Inflammatory macrophage treated with lipopolysaccharide for 1 hour (primary cell): ENCODE results near the gene NPFF.

Experiments used
- DNase-seq, 2 donors: peaks; one replicate each; pipeline ENCODE4 v3.0.0-alpha.2; 2020 to 2022

Gene NPFF

DNA sequence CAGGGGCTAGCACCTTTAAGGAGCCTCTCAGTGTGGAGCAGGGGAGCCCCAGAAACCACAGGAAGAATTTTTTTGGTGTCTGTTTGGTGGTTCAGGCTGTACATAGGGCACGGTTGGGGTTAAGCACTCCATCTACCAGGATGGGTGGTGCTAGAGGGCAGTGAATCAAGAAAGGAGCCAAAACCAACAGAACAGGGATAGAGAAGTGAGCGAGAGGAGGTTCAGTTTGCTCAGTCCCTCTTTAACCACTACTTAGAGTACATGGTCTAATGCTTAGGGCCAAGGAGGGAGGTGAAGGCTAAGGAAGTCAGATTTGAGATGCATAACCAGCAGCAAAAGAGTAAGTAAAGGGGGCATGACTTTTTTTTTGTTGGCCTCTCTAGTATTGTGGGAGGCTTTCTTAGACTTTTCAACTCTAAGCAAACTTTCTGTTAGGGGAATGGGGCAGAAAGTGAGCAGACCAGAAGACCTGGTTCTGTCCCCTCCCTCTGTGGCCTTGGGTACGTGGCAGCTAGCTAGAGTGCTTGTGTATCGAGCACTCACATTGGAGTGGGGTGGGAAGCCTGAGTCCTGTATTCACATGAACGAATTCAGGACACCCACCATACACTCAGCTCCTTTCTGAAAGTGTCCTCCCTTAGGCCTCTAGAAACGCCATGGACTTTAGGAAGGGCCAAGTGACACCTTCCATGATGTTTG lies 6.6 kb upstream of the NPFF start:
- DNase-seq = no peak

DNA sequence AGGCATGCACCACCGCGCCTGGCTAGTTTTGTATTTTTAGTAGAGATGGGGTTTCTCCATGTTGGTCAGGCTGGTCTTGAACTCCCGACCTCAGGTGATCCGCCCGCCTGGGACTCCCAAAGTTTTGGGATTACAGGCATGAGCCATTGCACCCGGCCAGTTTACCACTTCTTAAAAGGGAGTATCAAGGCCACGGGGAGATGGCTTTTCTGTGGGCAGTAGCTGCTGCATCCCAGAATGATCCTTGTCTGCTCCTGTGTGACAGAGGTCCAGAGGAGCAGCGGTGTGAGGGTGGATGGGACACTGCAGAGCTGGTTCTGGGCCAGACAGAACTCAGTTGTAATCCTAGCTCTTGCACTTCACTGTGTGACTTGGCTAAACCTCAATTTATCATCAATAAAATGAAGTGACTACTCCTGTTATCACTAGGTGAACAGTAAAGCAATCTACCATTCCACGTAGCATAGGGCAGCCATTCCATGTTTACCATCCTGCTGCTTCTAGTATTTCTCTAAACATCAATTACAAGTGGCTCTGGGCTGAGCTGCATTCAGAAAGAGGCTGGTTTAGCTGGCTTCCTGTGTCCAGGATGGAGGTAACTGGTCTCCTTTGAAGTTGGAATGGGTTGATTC lies 3.0 kb upstream of the NPFF start:
- no peak for DNase-seq

GRCh38 chr12:53508534-53509170 lies 1.4 kb upstream of the NPFF start:
- DNase-seq = peak; percentile 67 to 98

DNA sequence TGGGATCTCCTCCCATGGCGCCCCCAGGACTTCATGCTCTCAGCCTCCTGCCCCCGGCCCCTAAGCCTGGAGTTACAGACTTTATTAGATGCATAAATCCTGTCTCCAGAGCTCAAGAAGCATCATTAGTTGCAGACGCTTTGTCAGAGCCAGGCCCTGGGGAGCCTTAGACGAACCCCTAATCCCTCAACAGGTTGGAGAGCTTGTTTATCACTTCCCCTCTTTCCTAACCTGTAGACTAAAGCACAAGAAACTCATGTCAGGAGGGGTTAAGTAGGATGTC lies 260 bp upstream of the NPFF start:
- DNase-seq = no peak

GRCh38 chr12:53506450-53506785 lies 866 bp downstream of the NPFF start:
- DNase-seq = no peak

DNA sequence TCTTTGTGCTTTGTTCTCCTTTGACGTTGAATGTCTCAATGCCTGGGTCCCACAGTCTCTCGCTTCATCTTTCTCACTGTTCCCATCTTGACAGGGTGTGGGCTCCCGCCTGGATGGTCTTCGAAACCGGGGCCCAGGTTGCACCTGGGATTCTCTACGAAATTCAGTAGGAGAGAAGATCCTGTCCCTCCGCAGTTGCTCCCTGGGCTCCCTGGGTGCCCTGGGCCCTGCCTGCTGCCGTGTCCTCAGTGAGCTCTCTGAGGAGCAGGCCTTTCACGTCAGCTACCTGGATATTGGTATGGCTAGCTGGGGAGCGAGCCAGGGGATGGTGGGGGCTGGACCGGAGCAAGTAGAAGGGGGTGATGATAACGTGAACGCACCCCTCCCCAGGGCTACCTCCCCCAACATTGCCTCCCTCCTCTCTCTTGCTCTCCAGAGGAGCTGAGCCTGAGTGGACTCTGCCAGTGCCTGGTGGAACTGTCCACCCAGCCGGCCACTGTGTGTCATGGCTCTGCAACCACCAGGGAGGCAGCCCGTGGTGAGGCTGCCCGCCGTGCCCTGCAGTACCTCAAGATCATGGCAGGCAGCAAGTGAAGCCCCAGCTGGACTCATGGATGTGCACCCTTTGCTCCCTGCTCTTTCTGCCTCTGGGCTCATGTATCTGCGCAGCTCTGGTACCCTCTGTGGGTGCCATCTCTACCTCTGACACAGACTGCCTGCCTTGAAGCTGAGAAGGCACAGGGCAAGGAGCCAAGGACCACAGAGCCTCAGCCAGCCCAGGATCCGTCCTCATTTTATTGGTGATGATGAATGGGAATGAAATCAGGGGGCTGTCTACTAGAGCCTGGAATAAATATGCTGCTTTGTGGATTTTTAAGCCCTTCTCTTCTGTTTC lies 1.5 kb downstream of the NPFF start:
- no peak for DNase-seq

- no peak for DNase-seq
These were observed 2.2 kb downstream of the NPFF start for GRCh38 chr12:53505086-53505485.

- no peak for DNase-seq
These were observed 3.0 kb downstream of the NPFF start for GRCh38 chr12:53504004-53504920.

- DNase-seq = no peak
These were observed 4.1 kb downstream of the NPFF start for GRCh38 chr12:53502983-53503728.

DNA sequence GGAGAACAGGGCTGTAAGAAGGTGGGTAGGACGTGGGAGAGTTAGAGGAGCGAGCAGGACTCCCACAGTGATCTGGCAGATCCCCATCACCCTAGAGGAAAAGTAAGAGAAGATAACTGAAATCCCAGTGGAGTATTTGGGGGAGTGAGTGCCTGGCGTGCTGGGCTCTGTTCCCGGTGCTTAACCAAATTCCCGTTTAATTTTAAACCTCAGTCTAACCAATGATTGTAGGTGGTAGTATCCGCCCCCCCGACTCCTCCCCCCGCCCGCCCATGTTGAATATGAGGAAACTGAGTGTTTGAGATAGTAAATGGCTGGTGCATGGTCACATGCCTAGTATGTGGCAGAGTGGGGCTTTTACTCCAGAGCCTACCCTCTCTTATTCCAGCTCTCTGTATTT lies 5.0 kb downstream of the NPFF start:
- no peak for DNase-seq

GRCh38 chr12:53501615-53502181 lies 5.6 kb downstream of the NPFF start:
- no peak for DNase-seq

GRCh38 chr12:53500776-53501614 lies 6.3 kb downstream of the NPFF start, which contains the start of gene TARBP2:
TARBP2 (plus strand) TSS chr12:53501283; CDS start chr12:53501409, 126 bp downstream.
- peak; percentile 99 for DNase-seq

- peak; percentile 79 to 80 for DNase-seq
These were observed 7.0 kb downstream of the NPFF start for GRCh38 chr12:53500142-53500775.

GRCh38 chr12:53499266-53500141 lies 7.8 kb downstream of the NPFF start, which contains the start of gene MAP3K12:
MAP3K12 (minus strand) TSS chr12:53499458; CDS start chr12:53487391, 12,067 bp downstream.
- DNase-seq = peak in 1 of 2 donors; percentile 22

GRCh38 chr12:53498235-53498630 lies 9.1 kb downstream of the NPFF start:
- no peak for DNase-seq

DNA sequence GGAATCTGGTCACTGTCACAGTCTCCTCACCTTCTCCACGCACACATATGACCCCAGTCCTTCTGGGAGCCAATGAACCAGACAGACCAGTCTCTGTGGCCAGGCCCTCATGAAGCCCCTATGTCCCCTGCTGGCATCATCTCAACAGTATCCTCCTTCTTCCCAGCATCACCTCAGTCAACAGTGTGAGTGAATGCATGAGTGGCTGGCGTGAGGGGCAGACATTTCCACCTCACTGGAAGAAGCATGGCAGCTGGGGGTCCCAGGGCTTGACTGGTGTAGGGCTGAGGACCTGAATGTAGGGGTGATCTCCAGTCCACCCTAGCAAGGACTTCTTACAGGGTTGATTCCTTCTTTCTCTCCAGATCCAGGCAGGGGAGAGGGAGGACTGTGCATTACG lies 9.8 kb downstream of the NPFF start:
- DNase-seq = no peak

DNA sequence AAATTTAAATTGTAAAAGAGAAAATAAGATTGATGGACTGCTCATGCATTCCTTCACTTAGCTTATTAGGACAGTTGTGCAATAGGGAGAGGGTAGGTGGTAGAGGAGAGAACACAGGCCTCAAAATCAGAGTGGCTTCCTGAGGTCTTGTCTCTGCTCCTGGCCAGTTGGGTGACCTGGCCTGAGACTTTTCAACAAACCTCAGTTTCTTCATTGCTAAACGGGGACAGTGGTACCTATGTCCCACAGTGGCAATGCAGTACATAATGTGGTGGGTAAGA lies 10.6 kb downstream of the NPFF start:
- DNase-seq = no peak

GRCh38 chr12:53495903-53496751 lies 11.2 kb downstream of the NPFF start:
- peak; percentile 22 to 53 for DNase-seq
